ENCODE data around the gene MAG.

MAG gene

GRCh38 chr19:35298561-35298972 lies 6.6 kb downstream of the MAG start (continued):
- peak; percentile 87 for TF ChIP-seq ZNF148 (tag by site-specific recombination; IDR thresholded peaks at IDR 0.05; ENCODE audit: borderline replicate concordance)
- peak; percentile 9; the same call in 1 of the 2 replicates for TF ChIP-seq ZNF704 (tag by site-specific recombination; IDR thresholded peaks at IDR 0.05)
- TF ChIP-seq ZNF600 (tag by site-specific recombination; IDR thresholded peaks at IDR 0.05) = no peak
- peak; percentile 60; the same call in 1 of the 2 replicates for TF ChIP-seq AEBP2 (tag by site-specific recombination; IDR thresholded peaks at IDR 0.05; ENCODE audit: borderline replicate concordance)
- no peak for TF ChIP-seq ZNF747 (tag by site-specific recombination; IDR thresholded peaks at IDR 0.05)
- no peak for TF ChIP-seq ZNF449 (tag by site-specific recombination; IDR thresholded peaks at IDR 0.05)
- TF ChIP-seq OSR2 (tag by site-specific recombination; IDR thresholded peaks at IDR 0.05) = no peak
- TF ChIP-seq ZFP69B (tag by site-specific recombination; IDR thresholded peaks at IDR 0.05) = 0 out of 2 replicates have a peak, but pooled peaks have one; percentile 8
- TF ChIP-seq HIC1 (tag by site-specific recombination; IDR thresholded peaks at IDR 0.05) = no peak
- TF ChIP-seq ZNF624 (tag by site-specific recombination; IDR thresholded peaks at IDR 0.05) = no peak
- TF ChIP-seq ZNF248 (tag by site-specific recombination; IDR thresholded peaks at IDR 0.05) = peak; percentile 76; the same call in 1 of the 2 replicates
- TF ChIP-seq ZSCAN23 (tag by site-specific recombination; IDR thresholded peaks at IDR 0.05) = peak; percentile 58; the same call in 1 of the 2 replicates
- no peak for TF ChIP-seq ZNF501 (tag by site-specific recombination; IDR thresholded peaks at IDR 0.05)
- TF ChIP-seq ZNF239 (tag by site-specific recombination; IDR thresholded peaks at IDR 0.05) = peak; percentile 79; the same call in 1 of the 2 replicates
- TF ChIP-seq SP2 (tag by site-specific recombination; IDR thresholded peaks at IDR 0.05) = peak; percentile 3; the same call in 1 of the 2 replicates
- peak; percentile 78 for TF ChIP-seq ZNF473 (tag by site-specific recombination; IDR thresholded peaks at IDR 0.05)
- TF ChIP-seq ZNF157 (tag by site-specific recombination; IDR thresholded peaks at IDR 0.05) = peak; percentile 46; the same call in 1 of the 2 replicates
- TF ChIP-seq ZNF670 (tag by site-specific recombination; IDR thresholded peaks at IDR 0.05; ENCODE audit: low read depth) = peak; percentile 50
- TF ChIP-seq ZNF211 (tag by site-specific recombination; IDR thresholded peaks at IDR 0.05; ENCODE audit: low read depth) = 0 out of 2 replicates have a peak, but pooled peaks have one; percentile 15
- peak; percentile 25 for TF ChIP-seq ZFHX2 (tag by site-specific recombination; conservative IDR thresholded peaks at IDR 0.05)
- TF ChIP-seq ZFP41 (tag by site-specific recombination; IDR thresholded peaks at IDR 0.05; ENCODE audit: borderline replicate concordance) = no peak
- 0 out of 2 replicates have a peak, but pooled peaks have one; percentile 31 for TF ChIP-seq ZNF843 (tag by site-specific recombination; IDR thresholded peaks at IDR 0.05)
- TF ChIP-seq ZNF18 (tag by site-specific recombination; IDR thresholded peaks at IDR 0.05) = peak; percentile 62
- TF ChIP-seq ZSCAN18 (tag by site-specific recombination; IDR thresholded peaks at IDR 0.05) = peak; percentile 12; the same call in 1 of the 2 replicates
- peak; percentile 66; the same call in 1 of the 2 replicates for TF ChIP-seq ZNF658 (tag by site-specific recombination; IDR thresholded peaks at IDR 0.05)
- TF ChIP-seq ZNF266 (tag by site-specific recombination; IDR thresholded peaks at IDR 0.05; ENCODE audit: low read depth) = peak; percentile 56
